B cell (primary cell): ENCODE results near the gene C6orf89.
"Not testable (repeated sequence)": the region's sequence is repeated elsewhere in the genome, so short reads cannot be mapped to it uniquely, and the experiment has no call there.

ENCODE experiments used
- EZH2 ChIP-seq: IDR thresholded peaks from 2 replicates; pipeline ENCODE4 v1.6.1; 2012; ENCODE audit warnings: borderline replicate concordance, low read depth, mild to moderate bottlenecking, moderate library complexity, low read length; ENCODE audit not compliant: insufficient read depth, poor library complexity, severe bottlenecking
- TF ChIP-seq, protein P1 (sequence below): fragments of 200-600 bp; IDR thresholded peaks from one replicate; pipeline ENCODE4 v1.8.0; 2022; ENCODE audit warnings: antibody characterized with exemption, mild to moderate bottlenecking

DNA sequence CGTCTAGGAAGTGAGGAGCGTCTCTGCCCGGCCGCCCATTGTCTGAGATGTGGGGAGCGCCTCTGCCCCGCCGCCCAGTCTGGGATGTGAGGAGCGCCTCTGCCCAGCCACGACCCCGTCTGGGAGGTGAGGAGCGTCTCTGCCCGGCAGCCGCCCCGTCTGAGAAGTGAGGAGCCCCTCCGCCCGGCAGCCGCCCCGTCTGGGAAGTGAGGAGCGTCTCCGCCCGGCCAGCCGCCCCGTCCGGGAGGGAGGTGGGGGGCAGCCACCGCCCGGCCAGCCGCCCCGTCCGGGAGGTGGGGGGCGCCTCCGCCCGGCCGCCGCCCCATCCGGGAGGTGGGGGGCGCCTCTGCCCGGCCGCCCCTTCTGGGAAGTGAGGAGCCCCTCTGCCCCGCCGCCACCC lies 55.8 kb downstream of the C6orf89 start:
- TF ChIP-seq, protein P1, sequence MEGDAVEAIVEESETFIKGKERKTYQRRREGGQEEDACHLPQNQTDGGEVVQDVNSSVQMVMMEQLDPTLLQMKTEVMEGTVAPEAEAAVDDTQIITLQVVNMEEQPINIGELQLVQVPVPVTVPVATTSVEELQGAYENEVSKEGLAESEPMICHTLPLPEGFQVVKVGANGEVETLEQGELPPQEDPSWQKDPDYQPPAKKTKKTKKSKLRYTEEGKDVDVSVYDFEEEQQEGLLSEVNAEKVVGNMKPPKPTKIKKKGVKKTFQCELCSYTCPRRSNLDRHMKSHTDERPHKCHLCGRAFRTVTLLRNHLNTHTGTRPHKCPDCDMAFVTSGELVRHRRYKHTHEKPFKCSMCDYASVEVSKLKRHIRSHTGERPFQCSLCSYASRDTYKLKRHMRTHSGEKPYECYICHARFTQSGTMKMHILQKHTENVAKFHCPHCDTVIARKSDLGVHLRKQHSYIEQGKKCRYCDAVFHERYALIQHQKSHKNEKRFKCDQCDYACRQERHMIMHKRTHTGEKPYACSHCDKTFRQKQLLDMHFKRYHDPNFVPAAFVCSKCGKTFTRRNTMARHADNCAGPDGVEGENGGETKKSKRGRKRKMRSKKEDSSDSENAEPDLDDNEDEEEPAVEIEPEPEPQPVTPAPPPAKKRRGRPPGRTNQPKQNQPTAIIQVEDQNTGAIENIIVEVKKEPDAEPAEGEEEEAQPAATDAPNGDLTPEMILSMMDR, result not testable (repeated sequence)
- not testable (repeated sequence) for TF ChIP-seq EZH2
